ENCODE data around the gene ARHGAP18.

DNA sequence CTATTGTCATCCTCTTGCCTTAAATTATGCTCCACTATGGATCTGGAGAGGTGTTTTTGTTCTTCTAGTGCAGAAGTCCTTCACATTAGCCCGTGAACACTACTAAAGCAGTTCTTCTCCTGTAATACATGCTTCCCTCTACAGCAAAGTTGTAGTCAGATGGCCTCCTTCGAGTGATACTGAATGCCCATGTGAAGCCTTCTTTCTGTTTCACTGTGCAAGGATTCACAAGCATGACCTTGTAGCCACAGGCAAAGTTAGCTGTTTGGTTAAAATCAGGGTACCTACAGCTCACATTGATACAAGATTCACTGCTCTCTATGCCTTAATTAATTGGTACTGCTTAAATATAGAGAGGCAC, 47.6 kb downstream of the ARHGAP18 start:
- TF ChIP-seq, protein P1, sequence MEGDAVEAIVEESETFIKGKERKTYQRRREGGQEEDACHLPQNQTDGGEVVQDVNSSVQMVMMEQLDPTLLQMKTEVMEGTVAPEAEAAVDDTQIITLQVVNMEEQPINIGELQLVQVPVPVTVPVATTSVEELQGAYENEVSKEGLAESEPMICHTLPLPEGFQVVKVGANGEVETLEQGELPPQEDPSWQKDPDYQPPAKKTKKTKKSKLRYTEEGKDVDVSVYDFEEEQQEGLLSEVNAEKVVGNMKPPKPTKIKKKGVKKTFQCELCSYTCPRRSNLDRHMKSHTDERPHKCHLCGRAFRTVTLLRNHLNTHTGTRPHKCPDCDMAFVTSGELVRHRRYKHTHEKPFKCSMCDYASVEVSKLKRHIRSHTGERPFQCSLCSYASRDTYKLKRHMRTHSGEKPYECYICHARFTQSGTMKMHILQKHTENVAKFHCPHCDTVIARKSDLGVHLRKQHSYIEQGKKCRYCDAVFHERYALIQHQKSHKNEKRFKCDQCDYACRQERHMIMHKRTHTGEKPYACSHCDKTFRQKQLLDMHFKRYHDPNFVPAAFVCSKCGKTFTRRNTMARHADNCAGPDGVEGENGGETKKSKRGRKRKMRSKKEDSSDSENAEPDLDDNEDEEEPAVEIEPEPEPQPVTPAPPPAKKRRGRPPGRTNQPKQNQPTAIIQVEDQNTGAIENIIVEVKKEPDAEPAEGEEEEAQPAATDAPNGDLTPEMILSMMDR (IDR thresholded peaks at IDR 0.05 in 8 of 11, conservative IDR thresholded peaks at IDR 0.05 in 3 of 11), result no peak
- no peak for TF ChIP-seq POLR2AphosphoS5 (IDR thresholded peaks at IDR 0.05)

Data from spleen (tissue), 7 donors.